ENCODE results near the gene KLK6. TPM values are rescaled to one million over a fixed set of nuclear protein-coding genes. Genes with fewer than 3 reads are reported as not detected.

The KLK6 gene
- total and polyA plus RNA-seq, 3 experiments from 2014 or later, result not detected

DNA sequence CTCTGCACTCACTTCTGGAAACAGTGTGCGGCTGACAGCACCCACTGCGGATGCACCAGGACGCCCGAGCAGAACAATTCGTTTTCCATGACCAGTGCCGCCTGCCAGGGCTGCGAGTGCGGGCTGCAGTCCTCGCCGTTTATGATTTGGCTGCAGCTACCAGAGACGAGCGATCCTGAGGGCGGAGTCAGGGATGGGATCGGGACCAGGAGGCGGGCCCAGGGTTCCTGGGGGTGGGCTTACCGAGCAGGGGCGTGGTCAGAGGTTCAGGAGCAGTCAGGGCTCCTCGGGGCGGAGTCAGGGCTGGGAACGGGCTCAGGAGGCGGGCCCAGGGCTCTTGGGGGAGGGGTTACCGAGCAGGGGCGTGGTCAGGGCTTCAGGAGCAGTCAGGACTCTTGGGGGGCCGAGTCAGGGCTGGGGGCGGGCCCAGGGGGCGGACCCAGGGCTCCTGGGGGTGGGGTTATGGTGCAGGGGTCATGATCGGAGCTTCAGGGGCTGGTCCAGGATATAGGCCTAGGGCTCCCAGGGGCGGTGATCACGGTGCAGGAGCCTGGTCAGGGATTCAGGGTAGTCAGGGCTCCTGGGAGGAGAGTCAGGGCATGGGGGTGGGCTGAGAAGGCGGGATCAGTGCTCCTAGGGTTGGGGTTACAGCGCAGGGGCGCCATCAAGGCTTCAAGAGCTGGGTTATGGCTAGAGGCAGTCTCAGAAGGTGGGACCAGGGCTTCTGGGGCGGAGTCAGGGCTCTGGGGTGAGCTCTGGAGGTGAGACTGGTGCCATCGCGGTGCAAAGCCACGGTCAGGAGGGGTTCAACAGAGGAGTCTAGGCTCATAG lies 59.9 kb downstream of the KLK6 start:
- Histone ChIP-seq H3K27ac (ENCODE audit: low read depth, low read length) (no peak overlapping the region), H3K36me3 (ENCODE audit: insufficient read depth, low read length) (no peaks in the 10 kb centered on the region), H3K4me1 (ENCODE audit: insufficient read depth, low read length) (no peaks in the 10 kb centered on the region), H3K27me3 (ENCODE audit: insufficient read depth, low read length, poor library complexity, severe bottlenecking) (peaks cover 13% of the 10 kb centered on the region), H3K9me3 (ENCODE audit: low read length) (no peaks in the 10 kb centered on the region), H3K4me3 (ENCODE audit: low read length) (no peak overlapping the region)
- Mint-ChIP-seq H3K36me3 (no peaks in the 10 kb centered on the region), H3K4me3 (peak overlapping the region in 2 of 7 donors; percentile 28 to 37), H3K4me1 (peaks cover 6 to 12% (median 8%) of the 10 kb centered on the region in 3 donors), H3K9me3 (peaks cover 0 to 4% (median 0%) of the 10 kb centered on the region in 5 donors), H3K27ac (no peak overlapping the region), H3K27me3 (peaks cover 41 to 57% of the 10 kb centered on the region in 2 donors)
- ChIA-PET CTCF (no interaction called here), POLR2A (no interaction called here)
- DNase-seq, result no peak

Other genes with a start within 250 kb of the KLK6 start
- gene SHANK1, start 249.8 kb downstream of the KLK6 start, total RNA-seq, result not detected
- gene SHANK1, start 249.8 kb downstream of the KLK6 start, polyA plus RNA-seq, result not detected
- gene CLEC11A, start 246.2 kb downstream of the KLK6 start, total RNA-seq, result under 1 TPM; 0.31 to 0.53 TPM
- 1.9 TPM for gene CLEC11A, start 246.2 kb downstream of the KLK6 start, polyA plus RNA-seq
- gene GPR32, start 199.1 kb downstream of the KLK6 start, total RNA-seq, result not detected
- not detected for gene GPR32, start 199.1 kb downstream of the KLK6 start, polyA plus RNA-seq
- not detected for gene ACP4, start 179.2 kb downstream of the KLK6 start, total RNA-seq
- not detected for gene ACP4, start 179.2 kb downstream of the KLK6 start, polyA plus RNA-seq
- gene KLK1, start 145.8 kb downstream of the KLK6 start, total RNA-seq, result under 1 TPM; 0.27 to 0.39 TPM
- not detected for gene KLK1, start 145.8 kb downstream of the KLK6 start, polyA plus RNA-seq
- gene KLK15, start 136.0 kb downstream of the KLK6 start, total RNA-seq, result not detected
- gene KLK15, start 136.0 kb downstream of the KLK6 start, polyA plus RNA-seq, result not detected
- not detected for gene KLK3, start 114.7 kb downstream of the KLK6 start, total RNA-seq
- not detected for gene KLK3, start 114.7 kb downstream of the KLK6 start, polyA plus RNA-seq
- not detected for gene KLK2, start 96.2 kb downstream of the KLK6 start, total RNA-seq
- gene KLK2, start 96.2 kb downstream of the KLK6 start, polyA plus RNA-seq, result not detected
- not detected for gene KLK4, start 58.2 kb downstream of the KLK6 start, total RNA-seq
- gene KLK4, start 58.2 kb downstream of the KLK6 start, polyA plus RNA-seq, result not detected
- not detected for gene KLK5, start 16.6 kb downstream of the KLK6 start, total RNA-seq
- gene KLK5, start 16.6 kb downstream of the KLK6 start, polyA plus RNA-seq, result not detected
- not detected for gene KLK7, start 14.3 kb upstream of the KLK6 start, total RNA-seq
- gene KLK7, start 14.3 kb upstream of the KLK6 start, polyA plus RNA-seq, result not detected
- gene KLK8, start 32.0 kb upstream of the KLK6 start, total RNA-seq, result not detected
- not detected for gene KLK8, start 32.0 kb upstream of the KLK6 start, polyA plus RNA-seq
- gene KLK10, start 50.1 kb upstream of the KLK6 start, total RNA-seq, result not detected
- gene KLK10, start 50.1 kb upstream of the KLK6 start, polyA plus RNA-seq, result not detected
- not detected for gene KLK11, start 57.0 kb upstream of the KLK6 start, total RNA-seq
- not detected for gene KLK11, start 57.0 kb upstream of the KLK6 start, polyA plus RNA-seq
- not detected for gene KLK12, start 65.4 kb upstream of the KLK6 start, total RNA-seq
- gene KLK12, start 65.4 kb upstream of the KLK6 start, polyA plus RNA-seq, result not detected
- not detected for gene KLK13, start 95.5 kb upstream of the KLK6 start, total RNA-seq
- gene KLK13, start 95.5 kb upstream of the KLK6 start, polyA plus RNA-seq, result not detected
- under 1 TPM; 0.26 to 0.31 TPM for gene KLK14, start 113.3 kb upstream of the KLK6 start, total RNA-seq
- not detected for gene KLK14, start 113.3 kb upstream of the KLK6 start, polyA plus RNA-seq
- gene CTU1, start 138.8 kb upstream of the KLK6 start, total RNA-seq, result 10 to 100 TPM; 11.0 to 13.4 TPM
- 8.8 TPM for gene CTU1, start 138.8 kb upstream of the KLK6 start, polyA plus RNA-seq
- under 1 TPM; 0.46 to 0.93 TPM for gene SIGLEC9, start 155.3 kb upstream of the KLK6 start, total RNA-seq
- 3.6 TPM for gene SIGLEC9, start 155.3 kb upstream of the KLK6 start, polyA plus RNA-seq
- gene SIGLEC7, start 172.7 kb upstream of the KLK6 start, total RNA-seq, result under 1 TPM; 0.42 to 0.46 TPM
- 2.5 TPM for gene SIGLEC7, start 172.7 kb upstream of the KLK6 start, polyA plus RNA-seq

Measured in CD8-positive, alpha-beta memory T cell (primary cell).